Measurements from ENCODE around the gene PRDM16. TPM values are rescaled to one million over a fixed set of nuclear protein-coding genes. Genes with fewer than 3 reads are reported as not detected.

PRDM16 gene
- total and polyA plus RNA-seq, 2 experiments from 2014 or later, result 41.8 to 55.8 TPM

DNA sequence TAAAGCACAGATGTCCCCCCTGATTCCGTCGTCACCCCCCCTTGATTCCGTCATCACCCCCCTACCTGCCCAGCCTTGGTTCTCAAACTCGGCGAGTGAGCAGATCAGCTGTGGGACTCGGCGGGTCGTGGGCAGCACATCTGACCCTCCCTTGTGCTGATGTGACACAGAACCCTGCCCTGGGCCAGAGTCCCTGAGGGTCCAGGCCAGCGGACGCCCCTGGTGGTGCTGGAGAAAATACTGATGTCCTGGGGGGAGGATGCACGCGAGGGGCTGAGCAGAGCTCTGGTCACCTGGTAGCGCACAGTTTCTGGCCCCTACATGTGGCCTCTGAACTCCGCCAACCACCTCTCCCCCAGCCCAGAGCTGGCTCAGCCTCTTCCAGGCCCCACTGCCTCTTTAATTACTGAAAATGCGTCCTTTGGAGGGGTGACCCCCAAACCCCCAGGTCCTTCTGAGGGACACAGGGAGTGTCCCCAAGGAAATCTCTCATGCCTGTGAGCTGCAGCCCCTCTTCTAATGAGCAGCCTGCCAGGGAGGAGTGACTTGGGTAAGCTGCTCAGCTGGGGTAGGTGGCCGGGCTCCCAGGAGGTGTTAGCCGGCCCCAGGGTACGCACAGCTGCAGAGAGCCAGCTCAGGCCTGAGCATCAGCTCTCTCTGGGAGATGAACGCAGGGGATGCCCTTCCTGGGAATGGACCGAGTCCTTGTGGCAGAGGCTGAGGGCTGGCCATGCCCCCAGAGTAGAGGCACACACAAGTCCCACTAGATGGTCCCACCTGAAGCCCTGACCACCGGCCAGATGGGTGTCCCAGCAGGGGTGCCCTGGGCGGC is 255.9 kb downstream of the PRDM16 start:
- Histone ChIP-seq H3K27ac (peak overlapping the region; percentile 16), H3K4me3 (no peak overlapping the region), H3K4me1 (ENCODE audit: low read depth) (peaks cover 84% of the 10 kb centered on the region), H3K27me3 (no peaks in the 10 kb centered on the region), H3K9me3 (ENCODE audit: low read depth) (no peaks in the 10 kb centered on the region), H3K36me3 (no peaks in the 10 kb centered on the region)
- TF ChIP-seq, protein P1, sequence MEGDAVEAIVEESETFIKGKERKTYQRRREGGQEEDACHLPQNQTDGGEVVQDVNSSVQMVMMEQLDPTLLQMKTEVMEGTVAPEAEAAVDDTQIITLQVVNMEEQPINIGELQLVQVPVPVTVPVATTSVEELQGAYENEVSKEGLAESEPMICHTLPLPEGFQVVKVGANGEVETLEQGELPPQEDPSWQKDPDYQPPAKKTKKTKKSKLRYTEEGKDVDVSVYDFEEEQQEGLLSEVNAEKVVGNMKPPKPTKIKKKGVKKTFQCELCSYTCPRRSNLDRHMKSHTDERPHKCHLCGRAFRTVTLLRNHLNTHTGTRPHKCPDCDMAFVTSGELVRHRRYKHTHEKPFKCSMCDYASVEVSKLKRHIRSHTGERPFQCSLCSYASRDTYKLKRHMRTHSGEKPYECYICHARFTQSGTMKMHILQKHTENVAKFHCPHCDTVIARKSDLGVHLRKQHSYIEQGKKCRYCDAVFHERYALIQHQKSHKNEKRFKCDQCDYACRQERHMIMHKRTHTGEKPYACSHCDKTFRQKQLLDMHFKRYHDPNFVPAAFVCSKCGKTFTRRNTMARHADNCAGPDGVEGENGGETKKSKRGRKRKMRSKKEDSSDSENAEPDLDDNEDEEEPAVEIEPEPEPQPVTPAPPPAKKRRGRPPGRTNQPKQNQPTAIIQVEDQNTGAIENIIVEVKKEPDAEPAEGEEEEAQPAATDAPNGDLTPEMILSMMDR (IDR thresholded peaks at IDR 0.05; ENCODE audit: low read depth, low read length), result no peak
- DNase-seq (ENCODE audit: low read depth in 1 of 2, low spot score in 1 of 2), result no peak

DNA sequence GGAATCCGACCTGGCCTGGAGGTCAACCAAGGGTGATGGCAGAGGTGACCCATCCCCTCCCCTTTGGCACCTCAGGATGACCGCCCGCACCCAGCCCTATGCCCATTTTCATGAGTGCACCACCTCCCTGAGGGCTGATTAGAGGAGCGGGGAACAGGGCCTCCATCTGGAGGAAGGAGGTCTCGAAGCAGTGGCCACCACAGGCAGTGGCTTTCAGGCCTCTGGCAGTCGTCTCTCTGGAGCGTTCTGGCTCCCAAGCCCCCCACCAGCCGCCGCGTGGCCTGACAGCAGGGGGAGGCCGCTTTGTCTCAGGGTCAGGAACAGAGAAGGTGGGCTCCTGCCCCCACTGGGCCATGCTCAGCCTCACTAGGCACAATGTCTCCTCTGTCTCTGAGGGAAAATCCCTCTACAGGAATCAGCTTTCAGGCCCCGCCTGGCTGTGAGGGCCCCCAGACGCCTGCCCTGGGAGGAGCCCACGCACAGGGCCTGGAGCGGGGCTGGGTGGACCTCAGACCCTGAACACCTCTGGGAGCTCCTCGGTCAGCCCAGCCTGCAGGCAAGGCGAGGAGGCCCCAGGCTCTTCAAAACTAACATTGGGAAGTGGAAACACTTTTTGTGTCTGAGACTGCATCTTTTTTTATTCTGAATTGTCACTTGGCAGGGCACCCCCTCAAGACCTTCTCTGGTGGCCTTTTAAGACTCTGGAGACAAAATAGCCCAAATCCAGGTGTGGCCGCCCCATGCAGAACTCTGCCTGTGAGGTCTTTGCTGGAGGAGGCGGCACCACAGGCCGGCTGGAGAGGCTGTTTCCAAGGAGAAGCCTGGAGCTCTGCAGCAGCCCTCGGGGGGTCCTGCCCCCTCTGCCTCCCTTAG is 257.7 kb downstream of the PRDM16 start:
- TF ChIP-seq, protein P1 (IDR thresholded peaks at IDR 0.05; ENCODE audit: low read depth, low read length), result no peak
- Histone ChIP-seq H3K36me3 (no peaks in the 10 kb centered on the region), H3K4me3 (no peak overlapping the region), H3K4me1 (ENCODE audit: low read depth) (peaks cover 84% of the 10 kb centered on the region), H3K9me3 (ENCODE audit: low read depth) (no peaks in the 10 kb centered on the region), H3K27me3 (no peaks in the 10 kb centered on the region), H3K27ac (peak overlapping the region; percentile 91)
- no peak for DNase-seq (ENCODE audit: low read depth in 1 of 2, low spot score in 1 of 2)

DNA sequence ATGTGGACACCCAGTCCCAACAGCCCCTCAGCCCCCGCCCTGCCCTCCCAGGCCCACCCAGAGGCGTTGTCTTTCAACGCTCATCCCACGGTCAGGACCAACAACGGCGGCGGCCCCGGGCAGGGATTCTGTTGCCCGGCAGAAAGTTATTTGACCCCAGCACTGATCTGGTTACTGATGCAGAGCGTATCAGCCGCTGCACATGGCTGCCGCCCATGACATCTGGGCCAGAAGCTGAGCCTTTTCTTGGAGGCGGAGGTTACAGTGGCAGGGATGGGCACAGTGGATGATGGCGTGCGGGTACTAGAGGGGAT is 258.3 kb downstream of the PRDM16 start:
- H3K27me3 ChIP-seq, result no peaks in the 10 kb centered on the region
- H3K9me3 ChIP-seq (ENCODE audit: low read depth), result no peaks in the 10 kb centered on the region
- H3K4me1 ChIP-seq (ENCODE audit: low read depth), result peaks cover 84% of the 10 kb centered on the region
- TF ChIP-seq, protein P1 (IDR thresholded peaks at IDR 0.05; ENCODE audit: low read depth, low read length), result no peak
- no peak overlapping the region for H3K4me3 ChIP-seq
- DNase-seq (ENCODE audit: low read depth in 1 of 2, low spot score in 1 of 2), result no peak
- peak overlapping the region; percentile 91 for H3K27ac ChIP-seq
- no peaks in the 10 kb centered on the region for H3K36me3 ChIP-seq

DNA sequence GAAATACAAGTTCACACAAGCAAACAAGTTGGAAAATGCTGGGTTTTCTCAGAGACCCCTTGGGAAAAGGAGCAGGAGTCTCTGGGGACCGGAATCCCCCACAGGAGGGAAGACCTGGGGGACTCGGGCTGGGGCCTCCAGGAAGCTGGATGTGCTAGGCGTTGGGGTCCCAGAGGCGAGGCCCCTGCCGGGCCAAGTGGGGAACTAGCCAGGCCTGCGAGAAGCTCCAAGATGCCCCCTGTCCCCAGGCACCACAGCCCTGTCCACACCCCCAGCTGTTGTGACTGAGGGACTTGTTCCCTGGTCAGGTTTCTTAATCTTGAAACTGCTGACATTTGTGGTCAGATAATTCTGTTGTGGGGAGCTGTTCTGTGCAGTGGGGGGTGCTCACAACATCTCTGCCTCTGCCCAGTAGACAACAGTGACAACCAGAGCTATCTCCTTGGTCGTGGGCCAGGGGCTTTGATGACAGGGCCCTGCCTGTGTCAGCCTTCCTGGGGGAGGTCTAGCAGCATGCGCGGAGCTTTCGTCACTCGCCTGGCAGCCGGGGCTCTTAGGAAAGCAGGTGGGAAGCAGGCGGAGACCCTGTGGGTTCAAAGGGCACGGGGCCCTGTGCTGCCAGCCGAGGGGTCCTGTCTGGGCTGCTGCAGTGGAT is 259.1 kb downstream of the PRDM16 start:
- no peaks in the 10 kb centered on the region for H3K27me3 ChIP-seq
- peak; percentile 34 to 82 for DNase-seq (ENCODE audit: low read depth in 1 of 2, low spot score in 1 of 2)
- TF ChIP-seq, protein P1 (IDR thresholded peaks at IDR 0.05; ENCODE audit: low read depth, low read length), result no peak
- peak overlapping the region; percentile 91 for H3K27ac ChIP-seq
- H3K36me3 ChIP-seq, result no peaks in the 10 kb centered on the region
- H3K9me3 ChIP-seq (ENCODE audit: low read depth), result no peaks in the 10 kb centered on the region
- H3K4me3 ChIP-seq, result no peak overlapping the region
- peaks cover 85% of the 10 kb centered on the region for H3K4me1 ChIP-seq (ENCODE audit: low read depth)

DNA sequence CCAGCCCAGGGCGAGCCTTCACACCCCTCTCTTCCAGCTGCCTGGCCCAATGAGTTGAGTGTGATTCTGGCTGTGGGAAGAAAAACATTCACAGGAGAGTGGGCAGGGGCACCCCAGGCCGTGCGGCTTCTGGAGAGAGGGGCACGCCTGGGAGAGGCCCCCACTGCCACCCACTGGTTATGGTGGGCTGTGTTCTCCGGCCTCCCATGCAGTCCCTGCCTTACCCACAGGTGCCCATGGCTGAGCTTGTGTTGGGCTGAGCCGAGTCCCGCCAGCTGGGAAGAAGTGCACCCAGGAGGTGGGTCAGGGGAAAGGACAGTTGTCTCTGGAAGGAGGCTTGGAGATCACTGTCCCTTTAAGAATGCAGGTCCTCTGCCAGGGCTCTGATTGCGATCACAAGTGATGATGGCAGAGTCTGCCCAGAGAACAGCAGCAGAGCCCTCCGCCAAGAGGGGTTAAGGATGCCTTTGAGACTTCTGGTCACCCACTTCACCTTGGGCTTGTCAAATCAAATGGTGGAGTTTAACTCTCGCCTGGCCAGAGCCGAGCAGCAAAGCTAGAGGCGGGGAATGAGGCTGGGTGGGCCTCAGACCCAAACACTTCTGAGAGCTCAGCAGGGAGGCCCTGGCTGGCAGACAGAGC is 260.8 kb downstream of the PRDM16 start:
- peak in 1 of 2 donors; percentile 76 for DNase-seq (ENCODE audit: low read depth in 1 of 2, low spot score in 1 of 2)
- H3K27me3 ChIP-seq, result no peaks in the 10 kb centered on the region
- H3K36me3 ChIP-seq, result no peaks in the 10 kb centered on the region
- TF ChIP-seq, protein P1 (IDR thresholded peaks at IDR 0.05; ENCODE audit: low read depth, low read length), result no peak
- H3K9me3 ChIP-seq (ENCODE audit: low read depth), result no peaks in the 10 kb centered on the region
- H3K4me1 ChIP-seq (ENCODE audit: low read depth), result peaks cover 80% of the 10 kb centered on the region
- H3K4me3 ChIP-seq, result no peak overlapping the region
- peak overlapping the region; percentile 91 for H3K27ac ChIP-seq

Data from cardiac muscle cell (in vitro differentiated cells and primary cell).